ENCODE measurements around the gene USP30. TPM values are rescaled to one million over a fixed set of nuclear protein-coding genes. Genes with fewer than 3 reads are reported as not detected.

The USP30 gene
- total and polyA plus RNA-seq, 10 of the 15 experiments (the other 5 are each of a cell fraction or from before 2014, with no cell fraction given): 2.1 to 16.2 (median 6.4) TPM

DNA sequence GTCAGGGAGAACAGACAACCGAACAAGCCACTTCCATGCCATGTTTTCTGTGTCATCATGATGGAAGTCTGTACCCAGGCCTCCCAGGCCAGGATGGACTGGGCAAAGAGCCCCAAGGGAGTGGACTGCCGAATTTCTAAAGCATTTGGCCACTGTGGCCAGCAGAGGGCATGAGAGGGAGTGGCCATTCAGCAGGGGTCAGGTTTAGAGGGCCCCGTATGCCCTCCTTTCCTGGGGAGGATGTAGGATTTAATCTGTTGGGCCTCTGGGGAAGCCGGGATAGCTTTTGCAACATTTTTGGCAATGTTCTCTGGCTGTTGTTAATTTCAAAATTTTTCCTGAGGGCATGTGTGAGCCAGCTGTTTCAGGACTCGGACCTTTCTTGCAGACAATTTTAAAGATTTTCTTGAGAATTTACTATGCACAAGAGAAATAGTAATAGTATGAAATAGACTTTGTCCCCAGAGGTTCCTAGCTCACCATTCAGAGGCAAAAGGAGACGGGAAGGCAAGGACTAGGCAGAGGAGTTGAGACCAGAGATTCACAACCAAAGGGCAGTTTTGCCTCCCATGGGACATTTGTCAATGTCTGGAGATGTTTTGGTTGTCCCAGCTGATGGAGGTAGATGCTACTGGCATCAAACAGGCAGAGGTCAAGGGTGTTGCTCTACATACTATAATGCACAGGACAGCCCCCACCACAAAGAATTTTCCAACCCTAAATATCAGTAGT, 82.0 kb downstream of the USP30 start:
- RAD21 ChIA-PET (ENCODE audit: unreplicated experiment): no interaction called here
- no peak for DNase-seq (ENCODE audit: low read depth, low spot score)
- TF ChIP-seq KLF5 (IDR thresholded peaks at IDR 0.05; ENCODE audit: partially characterized antibody): no peak
- TF ChIP-seq CTCF (IDR thresholded peaks at IDR 0.05 in 2 of 3, conservative IDR thresholded peaks at IDR 0.05 in 1 of 3; ENCODE audit: control insufficient read depth in 2 of 3, extremely low read depth in 1 of 3, insufficient read depth in 1 of 3, low read depth in 3 of 3, low read length in 3 of 3): peak; percentile 5 to 25 (median 18); a peak in 1 of 6 replicates
- no peak for TF ChIP-seq NFYB (IDR thresholded peaks at IDR 0.05; ENCODE audit: insufficient read depth, low read depth, low read length)
- TF ChIP-seq WRNIP1 (IDR thresholded peaks at IDR 0.05; ENCODE audit: borderline replicate concordance, low read depth, low read length): no peak
- no peak for TF ChIP-seq NR2C1 (IDR thresholded peaks at IDR 0.05)
- TF ChIP-seq, protein P1, sequence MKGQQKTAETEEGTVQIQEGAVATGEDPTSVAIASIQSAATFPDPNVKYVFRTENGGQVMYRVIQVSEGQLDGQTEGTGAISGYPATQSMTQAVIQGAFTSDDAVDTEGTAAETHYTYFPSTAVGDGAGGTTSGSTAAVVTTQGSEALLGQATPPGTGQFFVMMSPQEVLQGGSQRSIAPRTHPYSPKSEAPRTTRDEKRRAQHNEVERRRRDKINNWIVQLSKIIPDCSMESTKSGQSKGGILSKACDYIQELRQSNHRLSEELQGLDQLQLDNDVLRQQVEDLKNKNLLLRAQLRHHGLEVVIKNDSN (IDR thresholded peaks at IDR 0.05; ENCODE audit: borderline replicate concordance, extremely low read length, insufficient read depth, low read depth, low read length): no peak
- TF ChIP-seq, protein P2, sequence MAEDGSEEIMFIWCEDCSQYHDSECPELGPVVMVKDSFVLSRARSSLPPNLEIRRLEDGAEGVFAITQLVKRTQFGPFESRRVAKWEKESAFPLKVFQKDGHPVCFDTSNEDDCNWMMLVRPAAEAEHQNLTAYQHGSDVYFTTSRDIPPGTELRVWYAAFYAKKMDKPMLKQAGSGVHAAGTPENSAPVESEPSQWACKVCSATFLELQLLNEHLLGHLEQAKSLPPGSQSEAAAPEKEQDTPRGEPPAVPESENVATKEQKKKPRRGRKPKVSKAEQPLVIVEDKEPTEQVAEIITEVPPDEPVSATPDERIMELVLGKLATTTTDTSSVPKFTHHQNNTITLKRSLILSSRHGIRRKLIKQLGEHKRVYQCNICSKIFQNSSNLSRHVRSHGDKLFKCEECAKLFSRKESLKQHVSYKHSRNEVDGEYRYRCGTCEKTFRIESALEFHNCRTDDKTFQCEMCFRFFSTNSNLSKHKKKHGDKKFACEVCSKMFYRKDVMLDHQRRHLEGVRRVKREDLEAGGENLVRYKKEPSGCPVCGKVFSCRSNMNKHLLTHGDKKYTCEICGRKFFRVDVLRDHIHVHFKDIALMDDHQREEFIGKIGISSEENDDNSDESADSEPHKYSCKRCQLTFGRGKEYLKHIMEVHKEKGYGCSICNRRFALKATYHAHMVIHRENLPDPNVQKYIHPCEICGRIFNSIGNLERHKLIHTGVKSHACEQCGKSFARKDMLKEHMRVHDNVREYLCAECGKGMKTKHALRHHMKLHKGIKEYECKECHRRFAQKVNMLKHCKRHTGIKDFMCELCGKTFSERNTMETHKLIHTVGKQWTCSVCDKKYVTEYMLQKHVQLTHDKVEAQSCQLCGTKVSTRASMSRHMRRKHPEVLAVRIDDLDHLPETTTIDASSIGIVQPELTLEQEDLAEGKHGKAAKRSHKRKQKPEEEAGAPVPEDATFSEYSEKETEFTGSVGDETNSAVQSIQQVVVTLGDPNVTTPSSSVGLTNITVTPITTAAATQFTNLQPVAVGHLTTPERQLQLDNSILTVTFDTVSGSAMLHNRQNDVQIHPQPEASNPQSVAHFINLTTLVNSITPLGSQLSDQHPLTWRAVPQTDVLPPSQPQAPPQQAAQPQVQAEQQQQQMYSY (CRISPR knock-in tag; IDR thresholded peaks at IDR 0.05): no peak
- TF ChIP-seq RELB (IDR thresholded peaks at IDR 0.05; ENCODE audit: low read depth): no peak
- H3K36me3 ChIP-seq (ENCODE audit: control insufficient read depth in 2 of 2, insufficient read depth in 2 of 2, low read length in 1 of 2): no peaks in the 10 kb centered on the region
- H4K20me1 ChIP-seq (ENCODE audit: control insufficient read depth, insufficient read depth): no peaks in the 10 kb centered on the region
- POLR2A ChIA-PET: no interaction called here
- no peaks in the 10 kb centered on the region for H3K79me2 ChIP-seq (ENCODE audit: control insufficient read depth, insufficient read depth, low read length)
- intact Hi-C loops (cut with micrococcal nuclease; ENCODE audit: unreplicated experiment): loop anchor here (10.0 kb wide), 1 partner anchor 250 kb away; no protein-coding TSS in a partner anchor
- FAIRE-seq: no peak
- H3K4me1 ChIP-seq (ENCODE audit: control insufficient read depth, insufficient read depth, low read length): no peaks in the 10 kb centered on the region
- WGBS (ENCODE audit: insufficient coverage, insufficient replicate concordance, low lambda C conversion rate, missing lambda C conversion rate): 48% methylated on average over 6 of the region's 6 CpGs
- no peak overlapping the region for H3K4me2 ChIP-seq (ENCODE audit: control insufficient read depth, insufficient read depth)
- H3K9me3 ChIP-seq (replicated peaks; ENCODE audit: control insufficient read depth, insufficient read depth, low read length): no peaks in the 10 kb centered on the region
- BruUV-seq (replicated peaks): no TSS peak
- no peak for ATAC-seq
- in situ Hi-C loops (cut with MboI): no loop called here
- no peak overlapping the region for H2AFZ ChIP-seq (ENCODE audit: control insufficient read depth, low read depth, low read length)
- no peak overlapping the region for H3K9ac ChIP-seq (ENCODE audit: control insufficient read depth, insufficient read depth, low read length)
- SMC1A ChIA-PET (ENCODE audit: uncharacterized antibody, unreplicated experiment): no interaction called here
- no peak overlapping the region for H3K27ac ChIP-seq (ENCODE audit: control insufficient read depth, insufficient read depth)
- CTCF ChIA-PET: no interaction called here
- H3K27me3 ChIP-seq (replicated peaks in 1 of 2; ENCODE audit: control insufficient read depth in 2 of 2, insufficient read depth in 2 of 2, low read length in 1 of 2): no peaks in the 10 kb centered on the region
- H3K4me3 ChIP-seq: no peak overlapping the region

All from GM12878 (cell line).